H1 (cell line): ENCODE measurements around the gene MAML3. TPM values are rescaled to one million over a fixed set of nuclear protein-coding genes. Genes with fewer than 3 reads are reported as not detected.

Experiments used
- CTCF ChIA-PET: fragments of 300-600 bp; sonication (Branson Sonifier 250); formaldehyde crosslinking; loops from one replicate; lab custom pipeline; 2021; ENCODE audit not compliant: partially characterized antibody; lab: Charles Lee
- POLR2A ChIA-PET: fragments of 300-600 bp; sonication (Branson Sonifier 250); formaldehyde crosslinking; loops from one replicate; lab custom pipeline; 2021; ENCODE audit warnings: inconsistent platforms; ENCODE audit not compliant: partially characterized antibody; lab: Charles Lee
- DNase-seq, 2 experiments: peaks; one replicate each; pipeline versions ENCODE4 v3.0.0 to v3.0.0-alpha.2; 2010 to 2022; ENCODE audit warnings: low spot score in 2 of 2, low read depth in 1 of 2, mixed read lengths in 1 of 2
- FAIRE-seq: peaks from 2 replicates; lab custom pipeline; 2011; peaks lifted over from hg19 to GRCh38; lab: Jason Lieb, UNC
- H2AFZ ChIP-seq: 2 replicates; pipeline ENCODE4 v1.8.1; 2012; ENCODE audit warnings: low read length, inconsistent platforms
- H2AK5ac ChIP-seq: 2 replicates; pipeline ENCODE4 v1.6.1; 2013; ENCODE audit warnings: low read depth, low read length
- H2BK120ac ChIP-seq: replicated peaks from 2 replicates; pipeline ENCODE3; 2013; ENCODE audit warnings: low read depth, low read length, inconsistent platforms
- H2BK12ac ChIP-seq: 2 replicates; pipeline ENCODE4 v1.6.1; 2013; ENCODE audit warnings: low read depth, low read length
- H2BK15ac ChIP-seq: 2 replicates; pipeline ENCODE4 v1.6.1; 2013; ENCODE audit warnings: low read length
- H2BK20ac ChIP-seq: 2 replicates; pipeline ENCODE4 v1.6.1; 2013; ENCODE audit warnings: low read length
- H2BK5ac ChIP-seq: 2 replicates; pipeline ENCODE4 v1.6.1; 2013; ENCODE audit warnings: low read depth, low read length
- H3K14ac ChIP-seq: 2 replicates; pipeline ENCODE4 v1.6.1; 2013; ENCODE audit warnings: inconsistent platforms; ENCODE audit not compliant: insufficient read length
- H3K18ac ChIP-seq: 2 replicates; pipeline ENCODE4 v1.6.1; 2013; ENCODE audit warnings: low read length; ENCODE audit errors: extremely low read depth
- H3K23ac ChIP-seq: 2 replicates; pipeline ENCODE4 v1.6.1; 2013; ENCODE audit warnings: inconsistent platforms; ENCODE audit not compliant: insufficient read length
- H3K23me2 ChIP-seq: 2 replicates; pipeline ENCODE4 v1.6.1; 2013; ENCODE audit warnings: low read depth, low read length
- H3K27ac ChIP-seq: 2 replicates; pipeline ENCODE4 v1.6.1; 2011; ENCODE audit warnings: low read depth, low read length, inconsistent platforms
- H3K27me3 ChIP-seq, 4 experiments: replicated peaks in 1 of 4; 1 replicate in 1 of 4; 2 replicates in 3 of 4; pipeline versions ENCODE4 v1.6.1 to v1.8.1; 2011 to 2013; ENCODE audit warnings: low read length in 3 of 4, mild to moderate bottlenecking in 3 of 4, inconsistent platforms in 2 of 4, mixed read lengths in 2 of 4, moderate library complexity in 1 of 4; ENCODE audit not compliant: control insufficient read depth in 3 of 4, insufficient read depth in 3 of 4; ENCODE audit errors: extremely low read depth in 1 of 4
- H3K36me3 ChIP-seq, 4 experiments: 2 replicates each; pipeline versions ENCODE4 v1.6.1 to v1.8.1; 2011 to 2013; ENCODE audit warnings: mild to moderate bottlenecking in 4 of 4, low read length in 3 of 4, moderate library complexity in 2 of 4, control low read depth in 1 of 4, inconsistent platforms in 1 of 4; ENCODE audit not compliant: insufficient read depth in 4 of 4, control insufficient read depth in 2 of 4
- H3K4ac ChIP-seq: replicated peaks from 2 replicates; pipeline ENCODE3; 2013; ENCODE audit warnings: low read length, low read depth, mixed read lengths, inconsistent platforms; ENCODE audit not compliant: insufficient read length
- H3K4me1 ChIP-seq, 4 experiments: replicated peaks in 1 of 4; 1 replicate in 1 of 4; 2 replicates in 3 of 4; pipeline versions ENCODE4 v1.6.1 to v1.8.1; 2011 to 2013; ENCODE audit warnings: low read length in 3 of 4, inconsistent platforms in 2 of 4, mixed read lengths in 1 of 4; ENCODE audit not compliant: insufficient read depth in 4 of 4, control insufficient read depth in 3 of 4
- H3K4me2 ChIP-seq, 2 experiments: 2 replicates each; pipeline versions ENCODE4 v1.6.1 to v1.8.1; 2011 to 2013; ENCODE audit warnings: low read depth in 2 of 2, low read length in 2 of 2, control low read depth in 1 of 2, inconsistent platforms in 1 of 2, mild to moderate bottlenecking in 1 of 2; ENCODE audit not compliant: insufficient read depth in 1 of 2
- H3K4me3 ChIP-seq, 4 experiments: fragments of 200-600, 300-600 bp in 1 of 4; sonication (generic), shearing (Covaris generic), sonication (Bioruptor Twin) in 1 of 4; 2 replicates each; pipeline versions ENCODE4 v1.5.1 to v1.8.1; 2011 to 2016; ENCODE audit warnings: low read length in 4 of 4, low read depth in 3 of 4, control low read depth in 2 of 4, inconsistent platforms in 2 of 4, mild to moderate bottlenecking in 2 of 4, mixed read lengths in 1 of 4, moderate library complexity in 1 of 4; ENCODE audit not compliant: insufficient read depth in 2 of 4; ENCODE audit errors: extremely low read depth in 1 of 4
- H3K56ac ChIP-seq: replicated peaks from 2 replicates; pipeline ENCODE3; 2013; ENCODE audit warnings: low read depth, mild to moderate bottlenecking, mixed read lengths, low read length, inconsistent platforms; ENCODE audit not compliant: insufficient read length
- H3K79me1 ChIP-seq: 2 replicates; pipeline ENCODE4 v1.6.1; 2013; ENCODE audit warnings: low read depth, low read length, control low read depth
- H3K79me2 ChIP-seq, 2 experiments: 2 replicates each; pipeline versions ENCODE4 v1.6.1 to v1.8.1; 2012 to 2013; ENCODE audit warnings: low read length in 2 of 2, mild to moderate bottlenecking in 2 of 2, inconsistent platforms in 1 of 2; ENCODE audit not compliant: insufficient read depth in 2 of 2, control insufficient read depth in 1 of 2
- H3K9ac ChIP-seq, 4 experiments: replicated peaks in 1 of 4; 1 replicate in 1 of 4; 2 replicates in 3 of 4; pipeline versions ENCODE4 v1.6.1 to v1.8.1; 2011 to 2013; ENCODE audit warnings: low read depth in 3 of 4, low read length in 3 of 4, control low read depth in 2 of 4, mild to moderate bottlenecking in 2 of 4, moderate library complexity in 2 of 4, inconsistent platforms in 1 of 4; ENCODE audit errors: extremely low read depth in 1 of 4
- H3K9me3 ChIP-seq, 2 experiments: 2 replicates each; pipeline versions ENCODE4 v1.6.1 to v1.8.1; 2012 to 2013; ENCODE audit warnings: mild to moderate bottlenecking in 2 of 2, moderate library complexity in 2 of 2, control low read depth in 1 of 2, inconsistent platforms in 1 of 2, low read depth in 1 of 2, low read length in 1 of 2, mixed read lengths in 1 of 2; ENCODE audit not compliant: insufficient read depth in 2 of 2
- H4K20me1 ChIP-seq, 2 experiments: replicated peaks in 1 of 2; 2 replicates each; pipeline versions ENCODE3 to v1.8.1; 2011 to 2013; ENCODE audit warnings: inconsistent platforms in 2 of 2, low read length in 2 of 2, mild to moderate bottlenecking in 1 of 2; ENCODE audit not compliant: insufficient read depth in 2 of 2, control insufficient read depth in 1 of 2
- H4K5ac ChIP-seq: 2 replicates; pipeline ENCODE4 v1.6.1; 2013; ENCODE audit warnings: low read length, low read depth, mixed read lengths, inconsistent platforms; ENCODE audit not compliant: insufficient read length
- H4K8ac ChIP-seq: 2 replicates; pipeline ENCODE4 v1.8.0; 2013; ENCODE audit warnings: mild to moderate bottlenecking, moderate library complexity, low read length, inconsistent platforms; ENCODE audit not compliant: insufficient read depth; ENCODE audit errors: extremely low read depth
- H4K91ac ChIP-seq: replicated peaks from 2 replicates; pipeline ENCODE3; 2013; ENCODE audit warnings: low read length, mixed read lengths, inconsistent platforms; ENCODE audit not compliant: insufficient read length
- BRCA1 ChIP-seq: IDR thresholded peaks from 2 replicates; pipeline ENCODE4 v1.6.1; 2012; ENCODE audit warnings: low read depth, low read length, improper control_type of control experiment
- CREB1 ChIP-seq: IDR thresholded peaks from 2 replicates; pipeline ENCODE4 v1.6.1; 2012; ENCODE audit warnings: inconsistent platforms
- GTF2F1 ChIP-seq: IDR thresholded peaks from 2 replicates; pipeline ENCODE4 v1.6.1; 2012; ENCODE audit warnings: low read depth, low read length, improper control_type of control experiment, borderline replicate concordance
- RBBP5 ChIP-seq: IDR thresholded peaks from 2 replicates; pipeline ENCODE4 v1.7.1; 2012; ENCODE audit warnings: low read depth, mild to moderate bottlenecking, inconsistent platforms, low read length, moderate library complexity, borderline replicate concordance
- RXRA ChIP-seq: IDR thresholded peaks from 2 replicates; pipeline ENCODE4 v1.6.1; 2011; ENCODE audit warnings: low read depth, mild to moderate bottlenecking, low read length, moderate library complexity; ENCODE audit not compliant: insufficient read depth
- TAF1 ChIP-seq: IDR thresholded peaks from 2 replicates; pipeline ENCODE4 v1.6.1; 2011; ENCODE audit warnings: mild to moderate bottlenecking, low read depth, low read length
- YY1 ChIP-seq: IDR thresholded peaks from 2 replicates; pipeline ENCODE4 v1.6.1; 2011; ENCODE audit warnings: low read depth, mild to moderate bottlenecking, low read length
- WGBS, 2 experiments: shearing (Covaris generic) in 1 of 2; methylation state at CpG; one replicate each; pipeline versions ENCODE4 v1.1.6 to v1.1.7; 2013 to 2015; ENCODE audit warnings: low lambda C conversion rate in 2 of 2, mixed read lengths in 2 of 2, inconsistent platforms in 1 of 2, low coverage in 1 of 2, missing lambda C conversion rate in 1 of 2; ENCODE audit not compliant: insufficient replicate concordance in 2 of 2, insufficient coverage in 1 of 2, insufficient read length in 1 of 2; ENCODE audit errors: extremely low coverage in 1 of 2, missing lambda C conversion rate in 1 of 2; 5-methylcytosine and 5-hydroxymethylcytosine counted together
- polyA plus RNA-seq, 7 experiments: library from polyadenylated mRNA; depleted of rRNA in 3 of 7; stranded (reverse) in 5 of 7; unstranded in 2 of 7; fragments of >200 nt in 5 of 7; fragments of 200-250 nt in 2 of 7; gene quantifications; 1 replicate in 5 of 7; 2 replicates in 1 of 7; 4 replicates in 1 of 7; pipeline versions ENCODE4 v1.2.1 to v1.2.3, GENCODE V29; 2011 to 2013; ENCODE audit warnings: missing spikeins in 2 of 7, mixed read lengths in 2 of 7
- total RNA-seq: library from RNA; stranded (reverse); fragmentation: NEBNext Ultra II Directional; extraction: Animal tissue kit (Norgen Biotek cat#: 25700); gene quantifications from 2 replicates; pipeline ENCODE4 v1.2.1, GENCODE V29; 2021

MAML3 gene
- total and polyA plus RNA-seq, 2 of the 8 experiments (the other 6 are each of a cell fraction or from before 2014, with no cell fraction given): 2.1 to 5.7 TPM

DNA sequence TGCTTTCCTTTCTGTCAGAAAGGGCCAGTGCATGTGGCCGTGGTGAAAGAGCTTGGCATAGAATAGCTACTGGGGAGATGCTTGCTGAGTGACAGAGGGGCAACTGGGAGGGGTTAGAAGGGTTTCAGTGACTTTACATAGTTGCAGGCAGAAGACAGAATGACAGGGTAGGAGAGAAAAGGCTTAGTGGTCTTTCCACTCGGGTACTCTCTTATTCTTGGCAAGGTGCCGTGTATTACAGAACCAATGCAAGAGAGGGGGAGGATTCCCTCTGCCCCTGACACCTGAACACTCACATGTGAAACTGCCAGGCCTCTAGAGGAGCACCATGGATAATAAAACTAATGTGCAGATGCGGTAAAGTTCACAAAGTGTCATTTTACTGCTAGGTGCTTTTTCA, 260.2 kb downstream of the MAML3 start:
- TF ChIP-seq RXRA (no peak), YY1 (no peak), TAF1 (no peak), RBBP5 (no peak), GTF2F1 (no peak), BRCA1 (no peak), CREB1 (no peak)
- Histone ChIP-seq H3K27me3 (no peaks in the 10 kb centered on the region), H2BK5ac (no peak overlapping the region), H3K4me3 (no peak overlapping the region), H3K9me3 (no peaks in the 10 kb centered on the region), H3K4me2 (no peak overlapping the region), H2BK12ac (no peak overlapping the region), H3K23me2 (no peaks in the 10 kb centered on the region; the same call in 1 of the 2 replicates), H3K18ac (no peak overlapping the region), H2BK120ac (no peak overlapping the region), H2BK20ac (no peak overlapping the region), H3K79me2 (no peaks in the 10 kb centered on the region), H3K27ac (no peak overlapping the region), H3K4me1 (peaks cover 0 to 10% (median 1%) of the 10 kb centered on the region in 4 experiments; a peak in 4 of 7 replicates), H3K9ac (no peak overlapping the region), H4K8ac (no peak overlapping the region), H3K23ac (no peak overlapping the region), H3K56ac (no peak overlapping the region), H4K91ac (no peak overlapping the region), H3K4ac (no peak overlapping the region), H2BK15ac (no peak overlapping the region), H3K36me3 (no peaks in the 10 kb centered on the region), H2AFZ (no peak overlapping the region), H2AK5ac (no peak overlapping the region), H4K20me1 (no peaks in the 10 kb centered on the region), H3K79me1 (no peaks in the 10 kb centered on the region), H4K5ac (no peak overlapping the region), H3K14ac (no peak overlapping the region)
- POLR2A ChIA-PET: interaction anchor here (0.7 kb wide), 1 partner anchor 878 kb away, joined by 3 read pairs; the partner anchor contains the start of gene NOCT
- DNase-seq (no peak), FAIRE-seq (no peak)
- 68% methylated on average over 4 of the region's 4 CpGs; no CpG with 5 or more reads in 1 of the 2 experiments for WGBS, 2 experiments
- CTCF ChIA-PET: interaction anchor here (0.7 to 2.3 kb wide), 8 partner anchors 10 to 288 kb away, joined by 3 to 8 read pairs (median 3); no protein-coding TSS in a partner anchor
